K562 (cell line): ENCODE data around the gene NFKB2. TPM values are rescaled to one million over a fixed set of nuclear protein-coding genes. Genes with fewer than 3 reads are reported as not detected.

Source experiments
- HEY1 ChIP-seq: fragments of 250-450 bp; sonication (Bioruptor Pico); IDR thresholded peaks from 2 replicates; pipeline ENCODE4 v1.5.0; 2020; ENCODE audit warnings: mild to moderate bottlenecking, moderate library complexity, borderline replicate concordance
- HMG20B ChIP-seq: fragments of 250-450 bp; sonication (Bioruptor Pico); IDR thresholded peaks from 2 replicates; pipeline ENCODE4 v1.5.0; 2021; ENCODE audit warnings: mild to moderate bottlenecking
- SREBF2 ChIP-seq: sonication (generic); formaldehyde crosslinking; IDR thresholded peaks from 2 replicates; pipeline ENCODE4 v1.4.0; 2020; ENCODE audit warnings: mild to moderate bottlenecking, missing genetic modification reagents
- TCF3 ChIP-seq: sonication (generic); formaldehyde crosslinking; IDR thresholded peaks from 2 replicates; pipeline ENCODE4 v1.4.0; 2020; ENCODE audit warnings: mild to moderate bottlenecking, missing genetic modification reagents
- ZNF140 ChIP-seq: fragments of 250-450 bp; sonication (Bioruptor Pico); IDR thresholded peaks from 2 replicates; pipeline ENCODE4 v1.8.0; 2021; ENCODE audit warnings: moderate library complexity, mild to moderate bottlenecking, inconsistent platforms
- polyA plus RNA-seq, 8 experiments: library from polyadenylated mRNA; depleted of rRNA in 4 of 8; stranded (reverse) in 5 of 8; unstranded in 3 of 8; fragments of >200 nt; fragmentation: Nextera tagmentation in 2 of 8; fragmentation: Illumina TruSeq in 1 of 8; extraction: Ambion mirVana in 2 of 8; extraction: Trizol in 1 of 8; gene quantifications; 2 replicates each; pipeline versions ENCODE4 v1.2.1 to v1.2.3, GENCODE V29; 2011 to 2014; ENCODE audit warnings: inconsistent platforms in 1 of 8, missing spikeins in 1 of 8
- total RNA-seq, 7 experiments: library from RNA; depleted of rRNA in 6 of 7; stranded (reverse); fragments of >200 nt in 6 of 7; fragmentation: Illumina TruSeq in 2 of 7; extraction: Trizol in 2 of 7; gene quantifications; 2 replicates each; pipeline versions ENCODE4 v1.2.1 to v1.2.3, GENCODE V29; 2011 to 2021; ENCODE audit warnings: low replicate concordance in 1 of 7
- TF ChIP-seq, protein P1 (sequence below): fragments of 450-650 bp; IDR thresholded peaks from 2 replicates; pipeline ENCODE4 v1.6.1; 2016; ENCODE audit warnings: borderline replicate concordance
- TF ChIP-seq, protein P2 (sequence below): fragments of 450-650 bp; formaldehyde crosslinking; conservative IDR thresholded peaks from 2 replicates; pipeline ENCODE4 v1.4.0; 2022; ENCODE audit warnings: mild to moderate bottlenecking, missing genetic modification characterization
- TF ChIP-seq, protein P3 (sequence below): fragments of 200-800 bp; sonication (Bioruptor generic); IDR thresholded peaks from 2 replicates; pipeline ENCODE4 v1.6.1; 2017; ENCODE audit warnings: missing genetic modification characterization, missing compliant biosample characterization
- TF ChIP-seq, protein P4 (sequence below): fragments of 450-650 bp; IDR thresholded peaks from 2 replicates; pipeline ENCODE4 v1.7.0; 2016; ENCODE audit warnings: borderline replicate concordance

The NFKB2 gene
- total and polyA plus RNA-seq, 9 of the 15 experiments (the other 6 are each of a cell fraction or from before 2014, with no cell fraction given) = 0.07 to 20.3 (median 7.9) TPM

DNA sequence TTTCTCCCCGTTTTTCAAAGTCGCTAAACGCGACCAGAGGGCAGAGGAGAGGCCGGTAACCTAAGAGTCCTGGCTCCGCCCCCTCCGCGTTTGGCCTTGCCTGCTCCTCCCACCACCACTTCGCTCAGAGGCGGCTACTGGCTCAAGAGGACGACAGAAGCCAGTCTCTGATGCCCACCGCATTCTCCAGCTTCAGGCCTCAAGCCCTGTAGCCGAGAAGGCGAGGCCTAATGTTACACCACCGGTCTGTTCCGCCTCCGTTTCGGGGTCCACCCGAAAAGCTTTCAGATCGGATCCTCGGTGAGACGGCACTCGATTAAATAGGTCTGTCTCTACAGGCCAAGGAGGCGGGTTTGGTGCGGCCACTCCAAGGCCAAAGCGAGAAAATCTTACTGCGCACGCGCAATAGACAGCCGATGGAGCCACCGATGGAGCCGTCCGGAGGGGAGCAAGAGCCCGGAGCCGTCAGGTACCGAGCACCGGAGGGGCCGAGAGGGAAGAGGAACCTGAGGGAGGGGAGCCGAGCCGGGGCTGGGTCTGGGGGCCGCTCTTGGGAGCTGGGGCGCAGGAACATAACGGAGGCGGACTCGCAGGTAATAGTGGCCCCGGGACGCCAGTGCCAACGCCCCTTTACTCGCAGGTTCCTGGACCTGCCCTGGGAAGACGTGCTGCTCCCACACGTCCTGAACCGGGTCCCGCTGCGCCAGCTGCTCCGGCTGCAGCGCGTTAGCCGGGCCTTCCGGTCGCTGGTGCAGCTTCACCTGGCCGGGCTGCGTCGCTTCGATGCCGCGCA is 25.4 kb downstream of the NFKB2 start, which contains the start of gene FBXL15 (continued):
- TF ChIP-seq, protein P1, sequence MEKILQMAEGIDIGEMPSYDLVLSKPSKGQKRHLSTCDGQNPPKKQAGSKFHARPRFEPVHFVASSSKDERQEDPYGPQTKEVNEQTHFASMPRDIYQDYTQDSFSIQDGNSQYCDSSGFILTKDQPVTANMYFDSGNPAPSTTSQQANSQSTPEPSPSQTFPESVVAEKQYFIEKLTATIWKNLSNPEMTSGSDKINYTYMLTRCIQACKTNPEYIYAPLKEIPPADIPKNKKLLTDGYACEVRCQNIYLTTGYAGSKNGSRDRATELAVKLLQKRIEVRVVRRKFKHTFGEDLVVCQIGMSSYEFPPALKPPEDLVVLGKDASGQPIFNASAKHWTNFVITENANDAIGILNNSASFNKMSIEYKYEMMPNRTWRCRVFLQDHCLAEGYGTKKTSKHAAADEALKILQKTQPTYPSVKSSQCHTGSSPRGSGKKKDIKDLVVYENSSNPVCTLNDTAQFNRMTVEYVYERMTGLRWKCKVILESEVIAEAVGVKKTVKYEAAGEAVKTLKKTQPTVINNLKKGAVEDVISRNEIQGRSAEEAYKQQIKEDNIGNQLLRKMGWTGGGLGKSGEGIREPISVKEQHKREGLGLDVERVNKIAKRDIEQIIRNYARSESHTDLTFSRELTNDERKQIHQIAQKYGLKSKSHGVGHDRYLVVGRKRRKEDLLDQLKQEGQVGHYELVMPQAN = peak; percentile 71; the same call in 1 of the 2 replicates
- TF ChIP-seq TCF3 (CRISPR knock-in tag) (no peak), HEY1 (CRISPR knock-in tag) (no peak), SREBF2 (no peak), HMG20B (CRISPR knock-in tag) (no peak), ZNF140 (no peak)
- TF ChIP-seq, protein P2, sequence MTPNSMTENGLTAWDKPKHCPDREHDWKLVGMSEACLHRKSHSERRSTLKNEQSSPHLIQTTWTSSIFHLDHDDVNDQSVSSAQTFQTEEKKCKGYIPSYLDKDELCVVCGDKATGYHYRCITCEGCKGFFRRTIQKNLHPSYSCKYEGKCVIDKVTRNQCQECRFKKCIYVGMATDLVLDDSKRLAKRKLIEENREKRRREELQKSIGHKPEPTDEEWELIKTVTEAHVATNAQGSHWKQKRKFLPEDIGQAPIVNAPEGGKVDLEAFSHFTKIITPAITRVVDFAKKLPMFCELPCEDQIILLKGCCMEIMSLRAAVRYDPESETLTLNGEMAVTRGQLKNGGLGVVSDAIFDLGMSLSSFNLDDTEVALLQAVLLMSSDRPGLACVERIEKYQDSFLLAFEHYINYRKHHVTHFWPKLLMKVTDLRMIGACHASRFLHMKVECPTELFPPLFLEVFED (CRISPR knock-in tag) = no peak
- TF ChIP-seq, protein P3, sequence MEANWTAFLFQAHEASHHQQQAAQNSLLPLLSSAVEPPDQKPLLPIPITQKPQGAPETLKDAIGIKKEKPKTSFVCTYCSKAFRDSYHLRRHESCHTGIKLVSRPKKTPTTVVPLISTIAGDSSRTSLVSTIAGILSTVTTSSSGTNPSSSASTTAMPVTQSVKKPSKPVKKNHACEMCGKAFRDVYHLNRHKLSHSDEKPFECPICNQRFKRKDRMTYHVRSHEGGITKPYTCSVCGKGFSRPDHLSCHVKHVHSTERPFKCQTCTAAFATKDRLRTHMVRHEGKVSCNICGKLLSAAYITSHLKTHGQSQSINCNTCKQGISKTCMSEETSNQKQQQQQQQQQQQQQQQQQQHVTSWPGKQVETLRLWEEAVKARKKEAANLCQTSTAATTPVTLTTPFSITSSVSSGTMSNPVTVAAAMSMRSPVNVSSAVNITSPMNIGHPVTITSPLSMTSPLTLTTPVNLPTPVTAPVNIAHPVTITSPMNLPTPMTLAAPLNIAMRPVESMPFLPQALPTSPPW (CRISPR knock-in tag) = peak; percentile 64
- TF ChIP-seq, protein P4, sequence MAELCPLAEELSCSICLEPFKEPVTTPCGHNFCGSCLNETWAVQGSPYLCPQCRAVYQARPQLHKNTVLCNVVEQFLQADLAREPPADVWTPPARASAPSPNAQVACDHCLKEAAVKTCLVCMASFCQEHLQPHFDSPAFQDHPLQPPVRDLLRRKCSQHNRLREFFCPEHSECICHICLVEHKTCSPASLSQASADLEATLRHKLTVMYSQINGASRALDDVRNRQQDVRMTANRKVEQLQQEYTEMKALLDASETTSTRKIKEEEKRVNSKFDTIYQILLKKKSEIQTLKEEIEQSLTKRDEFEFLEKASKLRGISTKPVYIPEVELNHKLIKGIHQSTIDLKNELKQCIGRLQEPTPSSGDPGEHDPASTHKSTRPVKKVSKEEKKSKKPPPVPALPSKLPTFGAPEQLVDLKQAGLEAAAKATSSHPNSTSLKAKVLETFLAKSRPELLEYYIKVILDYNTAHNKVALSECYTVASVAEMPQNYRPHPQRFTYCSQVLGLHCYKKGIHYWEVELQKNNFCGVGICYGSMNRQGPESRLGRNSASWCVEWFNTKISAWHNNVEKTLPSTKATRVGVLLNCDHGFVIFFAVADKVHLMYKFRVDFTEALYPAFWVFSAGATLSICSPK = 0 out of 2 replicates have a peak, but pooled peaks have one; percentile 33
